HEK293T (cell line): ENCODE data around the gene PCDHA12.

Experiments
- ARNT ChIP-seq: fragments of 450-650 bp; IDR thresholded peaks from 2 replicates; pipeline ENCODE4 v1.6.1; 2017; ENCODE audit warnings: mild to moderate bottlenecking
- BHLHE40 ChIP-seq: fragments of 450-650 bp; IDR thresholded peaks from 2 replicates; pipeline ENCODE4 v1.6.1; 2016; ENCODE audit warnings: mild to moderate bottlenecking, moderate library complexity, borderline replicate concordance
- CTBP1 ChIP-seq: fragments of 450-650 bp; IDR thresholded peaks from 2 replicates; pipeline ENCODE4 v1.6.1; 2016; ENCODE audit warnings: borderline replicate concordance
- ELF4 ChIP-seq: fragments of 450-650 bp; IDR thresholded peaks from 2 replicates; pipeline ENCODE4 v1.6.1; 2017; ENCODE audit warnings: antibody characterized with exemption
- FOXA1 ChIP-seq: fragments of 450-650 bp; IDR thresholded peaks from 2 replicates; pipeline ENCODE4 v1.6.1; 2016; ENCODE audit warnings: mild to moderate bottlenecking
- FOXK2 ChIP-seq: fragments of 450-650 bp; IDR thresholded peaks from 2 replicates; pipeline ENCODE4 v1.6.1; 2016; ENCODE audit warnings: mild to moderate bottlenecking
- FOXM1 ChIP-seq: fragments of 450-650 bp; IDR thresholded peaks from 2 replicates; pipeline ENCODE4 v1.6.1; 2017; ENCODE audit warnings: mild to moderate bottlenecking, borderline replicate concordance
- HDGF ChIP-seq: fragments of 450-650 bp; IDR thresholded peaks from 2 replicates; pipeline ENCODE4 v1.6.1; 2017; ENCODE audit warnings: antibody characterized with exemption, borderline replicate concordance
- LEF1 ChIP-seq: fragments of 450-650 bp; IDR thresholded peaks from 2 replicates; pipeline ENCODE4 v1.6.1; 2017; ENCODE audit warnings: mild to moderate bottlenecking, borderline replicate concordance
- SP1 ChIP-seq: fragments of 450-650 bp; IDR thresholded peaks from 2 replicates; pipeline ENCODE4 v1.6.1; 2017
- SUZ12 ChIP-seq: fragments of 450-650 bp; IDR thresholded peaks from 2 replicates; pipeline ENCODE4 v1.6.1; 2016; ENCODE audit warnings: mild to moderate bottlenecking
- TARDBP ChIP-seq: fragments of 450-650 bp; IDR thresholded peaks from 2 replicates; pipeline ENCODE4 v1.6.1; 2016
- TF ChIP-seq, protein P1 (sequence below): fragments of 450-650 bp; IDR thresholded peaks from 2 replicates; pipeline ENCODE4 v1.6.1; 2016

DNA sequence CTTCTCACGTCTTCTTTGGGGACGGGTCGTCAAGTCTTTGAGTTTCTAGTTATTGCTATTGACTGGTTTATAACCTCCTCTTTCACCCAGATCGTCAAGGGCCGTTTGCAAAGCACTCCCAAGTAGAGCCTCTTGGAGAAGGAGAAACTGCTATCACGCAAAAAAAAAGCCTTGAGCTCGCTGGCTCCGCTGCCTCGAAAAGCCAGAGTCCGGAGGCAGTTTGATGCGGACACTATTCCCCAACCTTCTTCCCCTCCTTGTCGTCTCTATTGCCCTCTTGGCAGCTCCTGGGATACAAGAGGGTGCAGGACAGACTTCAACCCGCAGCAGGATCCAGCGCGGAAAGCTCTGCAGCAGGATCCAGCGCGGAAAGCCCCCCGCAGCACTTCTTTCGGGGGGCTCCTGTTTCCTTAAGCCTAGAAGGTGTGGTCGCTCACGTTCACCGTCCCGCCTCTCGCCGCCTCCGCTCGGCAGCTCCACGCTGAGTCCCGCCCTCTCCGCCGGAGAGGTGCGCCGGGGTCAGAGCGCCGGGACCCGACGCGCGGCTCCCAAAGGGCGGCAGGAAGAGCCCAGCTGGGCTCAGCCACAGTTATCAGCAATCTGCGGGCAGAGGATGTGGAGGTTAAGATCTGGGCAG lies 50.8 kb downstream of the PCDHA12 start, which contains the start of gene PCDHAC1:
- TF ChIP-seq FOXM1, result no peak
- no peak for TF ChIP-seq SP1
- no peak for TF ChIP-seq BHLHE40
- TF ChIP-seq LEF1, result no peak
- no peak for TF ChIP-seq HDGF
- TF ChIP-seq TARDBP, result no peak
- TF ChIP-seq CTBP1, result no peak
- no peak for TF ChIP-seq ELF4
- TF ChIP-seq FOXA1, result no peak
- no peak for TF ChIP-seq ARNT
- TF ChIP-seq FOXK2, result no peak
- TF ChIP-seq, protein P1, sequence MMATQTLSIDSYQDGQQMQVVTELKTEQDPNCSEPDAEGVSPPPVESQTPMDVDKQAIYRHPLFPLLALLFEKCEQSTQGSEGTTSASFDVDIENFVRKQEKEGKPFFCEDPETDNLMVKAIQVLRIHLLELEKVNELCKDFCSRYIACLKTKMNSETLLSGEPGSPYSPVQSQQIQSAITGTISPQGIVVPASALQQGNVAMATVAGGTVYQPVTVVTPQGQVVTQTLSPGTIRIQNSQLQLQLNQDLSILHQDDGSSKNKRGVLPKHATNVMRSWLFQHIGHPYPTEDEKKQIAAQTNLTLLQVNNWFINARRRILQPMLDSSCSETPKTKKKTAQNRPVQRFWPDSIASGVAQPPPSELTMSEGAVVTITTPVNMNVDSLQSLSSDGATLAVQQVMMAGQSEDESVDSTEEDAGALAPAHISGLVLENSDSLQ, result no peak
- TF ChIP-seq SUZ12, result no peak
